Sigmoid colon (tissue), 7 donors: Measurements from ENCODE around the gene GPR137B. TPM values are rescaled to one million over a fixed set of nuclear protein-coding genes. Genes with fewer than 3 reads are reported as not detected.

ENCODE experiments used
- DNase-seq: peaks from one replicate; pipeline ENCODE4 v3.0.0-alpha.2; 2019
- H3K27ac ChIP-seq, 4 donors: fragments of 200-600 bp; sonication (generic); one replicate each; pipeline ENCODE4 v1.5.1; 2016 to 2019; ENCODE audit warnings: mild to moderate bottlenecking in 1 of 4
- H3K27me3 ChIP-seq, 3 donors: fragments of 200-600 bp; sonication (generic); one replicate each; pipeline ENCODE4 v1.5.1; 2019; ENCODE audit warnings: mild to moderate bottlenecking in 1 of 3
- H3K36me3 ChIP-seq, 4 donors: fragments of 200-600 bp; sonication (generic); one replicate each; pipeline ENCODE4 v1.5.1; 2016 to 2019
- H3K4me1 ChIP-seq, 4 donors: fragments of 200-600 bp; sonication (generic); one replicate each; pipeline ENCODE4 v1.5.1; 2017 to 2019
- H3K4me3 ChIP-seq, 4 donors: fragments of 200-600 bp; sonication (generic); one replicate each; pipeline ENCODE4 v1.5.1; 2017 to 2019; ENCODE audit warnings: mild to moderate bottlenecking in 2 of 4, moderate library complexity in 1 of 4
- H3K9me3 ChIP-seq, 4 donors: fragments of 200-600 bp in 3 of 4; sonication (generic) in 3 of 4; one replicate each; pipeline versions ENCODE4 v1.5.1 to v1.6.1; 2013 to 2019
- CTCF ChIP-seq, 4 experiments: fragments of 450-650 bp in 3 of 4; fragments of 200-600 bp in 1 of 4; IDR thresholded peaks; one replicate each; pipeline ENCODE4 v1.5.1; 2016 to 2019; ENCODE audit warnings: antibody characterized with exemption in 4 of 4, mild to moderate bottlenecking in 3 of 4, moderate library complexity in 2 of 4
- EP300 ChIP-seq, 4 donors: sonication (generic); formaldehyde crosslinking; IDR thresholded peaks; one replicate each; pipeline ENCODE4 v1.6.1; 2017; ENCODE audit warnings: antibody characterized with exemption in 4 of 4
- POLR2A ChIP-seq, 2 donors: fragments of 450-650 bp; IDR thresholded peaks; one replicate each; pipeline ENCODE4 v1.6.1; 2016; ENCODE audit warnings: antibody characterized with exemption in 2 of 2, mild to moderate bottlenecking in 2 of 2, moderate library complexity in 2 of 2
- POLR2AphosphoS5 ChIP-seq, 4 donors: sonication (generic); formaldehyde crosslinking; IDR thresholded peaks; one replicate each; pipeline ENCODE4 v1.6.1; 2017; ENCODE audit warnings: antibody characterized with exemption in 4 of 4
- WGBS, 2 donors: extraction: QIAGEN DNeasy Blood & Tissue Kit; methylation state at CpG; one replicate each; pipeline ENCODE4 v1.1.7; 2013; 5-methylcytosine and 5-hydroxymethylcytosine counted together
- intact Hi-C: fragments of 100-400 bp; cut with DNase I; formaldehyde crosslinking; loops from one replicate; pipeline ENCODE4 v1.15.1; 2023
- polyA plus RNA-seq, 3 donors: library from polyadenylated mRNA; stranded (reverse); fragments of 200-250 nt; gene quantifications; one replicate each; pipeline ENCODE4 v1.2.3, GENCODE V29; 2013
- total RNA-seq, 4 donors: library from RNA; depleted of rRNA; stranded (reverse); fragments of >200 nt; gene quantifications; one replicate each; pipeline ENCODE4 v1.1.0, GENCODE V29; 2016
- donor health status: healthy with polysubstance abuse.
- donor health status: Bipolar disorder and iron deficiency.
- donor health status: healthy.

The GPR137B gene
- total and polyA plus RNA-seq, 7 donors, result 6.0 to 25.5 (median 10.8) TPM

GRCh38 chr1:236148470-236148845 is 6.1 kb downstream of the GPR137B start:
- no peak overlapping the region for H3K4me3 ChIP-seq
- 78 to 85% methylated on average over 8 of the region's 8 CpGs for whole genome bisulfite sequencing, 2 donors
- no peak overlapping the region for H3K27ac ChIP-seq
- no peak for TF ChIP-seq POLR2A (IDR thresholded peaks at IDR 0.05)
- no peak for TF ChIP-seq POLR2AphosphoS5 (IDR thresholded peaks at IDR 0.05)
- no peak for TF ChIP-seq CTCF (IDR thresholded peaks at IDR 0.05)
- TF ChIP-seq EP300 (IDR thresholded peaks at IDR 0.05), result no peak
- H3K27me3 ChIP-seq, result no peaks in the 10 kb centered on the region
- peaks cover 0 to 33% (median 21%) of the 10 kb centered on the region in 4 donors for H3K4me1 ChIP-seq
- intact Hi-C loops, result no loop called here
- H3K36me3 ChIP-seq, result no peaks in the 10 kb centered on the region
- no peak for DNase-seq
- H3K9me3 ChIP-seq, result no peaks in the 10 kb centered on the region

GRCh38 chr1:236149003-236149595 is 6.8 kb downstream of the GPR137B start:
- H3K4me3 ChIP-seq, result no peak overlapping the region
- intact Hi-C loops, result no loop called here
- H3K27me3 ChIP-seq, result no peaks in the 10 kb centered on the region
- no peaks in the 10 kb centered on the region for H3K36me3 ChIP-seq
- H3K4me1 ChIP-seq, result peaks cover 0 to 27% (median 16%) of the 10 kb centered on the region in 4 donors
- TF ChIP-seq CTCF (IDR thresholded peaks at IDR 0.05), result no peak
- TF ChIP-seq POLR2AphosphoS5 (IDR thresholded peaks at IDR 0.05), result no peak
- no peak for TF ChIP-seq POLR2A (IDR thresholded peaks at IDR 0.05)
- TF ChIP-seq EP300 (IDR thresholded peaks at IDR 0.05), result no peak
- H3K9me3 ChIP-seq, result no peaks in the 10 kb centered on the region
- DNase-seq, result no peak
- 80 to 85% methylated on average over 18 of the region's 18 CpGs for WGBS, 2 donors
- no peak overlapping the region for H3K27ac ChIP-seq

- Histone ChIP-seq H3K4me3 (no peak overlapping the region), H3K27me3 (no peaks in the 10 kb centered on the region), H3K4me1 (peaks cover 0 to 20% (median 13%) of the 10 kb centered on the region in 4 donors), H3K36me3 (no peaks in the 10 kb centered on the region), H3K9me3 (no peaks in the 10 kb centered on the region), H3K27ac (no peak overlapping the region)
- intact Hi-C loops, result no loop called here
- TF ChIP-seq POLR2AphosphoS5 (IDR thresholded peaks at IDR 0.05) (no peak), EP300 (IDR thresholded peaks at IDR 0.05) (no peak), POLR2A (IDR thresholded peaks at IDR 0.05) (no peak), CTCF (IDR thresholded peaks at IDR 0.05) (no peak)
- DNase-seq, result no peak
- WGBS, 2 donors, result 91 to 93% methylated on average over 10 of the region's 10 CpGs
Measured at GRCh38 chr1:236149696-236150228, 7.4 kb downstream of the GPR137B start.

GRCh38 chr1:236150311-236150955 is 8.1 kb downstream of the GPR137B start:
- WGBS, 2 donors, result 87 to 93% methylated on average over 19 of the region's 19 CpGs
- H3K27me3 ChIP-seq, result no peaks in the 10 kb centered on the region
- peaks cover 0 to 18% (median 13%) of the 10 kb centered on the region in 4 donors for H3K4me1 ChIP-seq
- no peak overlapping the region for H3K4me3 ChIP-seq
- peak overlapping the region in 2 of 4 donors; percentile 8 to 45 for H3K27ac ChIP-seq
- no peak for TF ChIP-seq POLR2A (IDR thresholded peaks at IDR 0.05)
- no peak for TF ChIP-seq CTCF (IDR thresholded peaks at IDR 0.05)
- no peak for TF ChIP-seq EP300 (IDR thresholded peaks at IDR 0.05)
- TF ChIP-seq POLR2AphosphoS5 (IDR thresholded peaks at IDR 0.05), result no peak
- intact Hi-C loops, result no loop called here
- no peaks in the 10 kb centered on the region for H3K9me3 ChIP-seq
- no peaks in the 10 kb centered on the region for H3K36me3 ChIP-seq
- DNase-seq, result no peak
